ENCODE measurements around the gene ASTL. TPM values are rescaled to one million over a fixed set of nuclear protein-coding genes. Genes with fewer than 3 reads are reported as not detected.
A peak's percentile ranks its signal among the peaks of the same experiment; 100 is the strongest.

Gene ASTL
- total RNA-seq, 8 experiments from 2014 or later, result 0.14 to 0.57 (median 0.29) TPM; not detected in 5

GRCh38 chr2:96137321-96138178, 752 bp downstream of the ASTL start:
- in situ Hi-C loops (cut with MboI; ENCODE audit: low pct_unique_long_range_greater_than_20kb in 2 of 9, low sequenced_read_pairs in 9 of 9, unreplicated experiment in 9 of 9), result no loop called here
- peak in 1 of 8 experiments; percentile 2 for ATAC-seq (replicated peaks in 6 of 8)
- WGBS, 10 experiments, result 40 to 93% (median 77%) methylated on average over 1 to 8 of the region's 15 CpGs; no CpG with 5 or more reads in 2 of the 10 experiments
- Histone ChIP-seq H3K27ac (no peak overlapping the region), H3K4me1 (replicated peaks in 1 of 2) (no peaks in the 10 kb centered on the region), H3K4me3 (no peak overlapping the region)

- no peak overlapping the region for H3K27ac ChIP-seq
- ATAC-seq (replicated peaks in 6 of 8), result peak in 3 of 8 experiments; percentile 13 to 63 (median 50)
- H3K4me1 ChIP-seq (replicated peaks in 1 of 2), result no peaks in the 10 kb centered on the region
- H3K4me3 ChIP-seq, result no peak overlapping the region
- in situ Hi-C loops (cut with MboI; ENCODE audit: low pct_unique_long_range_greater_than_20kb in 2 of 9, low sequenced_read_pairs in 9 of 9, unreplicated experiment in 9 of 9), result no loop called here
- 40 to 83% (median 61%) methylated on average over 1 to 2 of the region's 8 CpGs; no CpG with 5 or more reads in 4 of the 10 experiments for WGBS, 10 experiments
These were observed 2.1 kb downstream of the ASTL start for GRCh38 chr2:96136129-96136720.

GRCh38 chr2:96135621-96136020, 2.7 kb downstream of the ASTL start:
- in situ Hi-C loops (cut with MboI; ENCODE audit: low pct_unique_long_range_greater_than_20kb in 2 of 9, low sequenced_read_pairs in 9 of 9, unreplicated experiment in 9 of 9), result no loop called here
- H3K4me1 ChIP-seq (replicated peaks in 1 of 2), result no peaks in the 10 kb centered on the region
- 27 to 67% methylated on average over 1 to 2 of the region's 5 CpGs; no CpG with 5 or more reads in 8 of the 10 experiments for WGBS, 10 experiments
- ATAC-seq (replicated peaks in 6 of 8), result no peak
- no peak overlapping the region for H3K27ac ChIP-seq
- no peak overlapping the region for H3K4me3 ChIP-seq

GRCh38 chr2:96135171-96135570, 3.1 kb downstream of the ASTL start:
- Histone ChIP-seq H3K4me1 (replicated peaks in 1 of 2) (no peaks in the 10 kb centered on the region), H3K27ac (no peak overlapping the region), H3K4me3 (no peak overlapping the region)
- no peak for ATAC-seq (replicated peaks in 6 of 8)
- WGBS, 10 experiments, result 60 to 100% (median 80%) methylated on average over 1 to 5 of the region's 9 CpGs; no CpG with 5 or more reads in 4 of the 10 experiments
- in situ Hi-C loops (cut with MboI; ENCODE audit: low pct_unique_long_range_greater_than_20kb in 2 of 9, low sequenced_read_pairs in 9 of 9, unreplicated experiment in 9 of 9), result no loop called here

- Histone ChIP-seq H3K4me1 (replicated peaks in 1 of 2) (no peaks in the 10 kb centered on the region), H3K4me3 (no peak overlapping the region), H3K27ac (no peak overlapping the region)
- 17 to 100% (median 78%) methylated on average over 1 to 4 of the region's 11 CpGs; no CpG with 5 or more reads in 4 of the 10 experiments for WGBS, 10 experiments
- in situ Hi-C loops (cut with MboI; ENCODE audit: low pct_unique_long_range_greater_than_20kb in 2 of 9, low sequenced_read_pairs in 9 of 9, unreplicated experiment in 9 of 9), result no loop called here
- no peak for ATAC-seq (replicated peaks in 6 of 8)
These were observed 3.9 kb downstream of the ASTL start for GRCh38 chr2:96134421-96134820.

- ATAC-seq (replicated peaks in 6 of 8), result no peak
- Histone ChIP-seq H3K4me1 (replicated peaks in 1 of 2) (no peaks in the 10 kb centered on the region), H3K27ac (no peak overlapping the region), H3K4me3 (no peak overlapping the region)
- in situ Hi-C loops (cut with MboI; ENCODE audit: low pct_unique_long_range_greater_than_20kb in 2 of 9, low sequenced_read_pairs in 9 of 9, unreplicated experiment in 9 of 9), result no loop called here
- WGBS, 10 experiments, result 50 to 88% (median 67%) methylated on average over 1 to 4 of the region's 26 CpGs; no CpG with 5 or more reads in 7 of the 10 experiments
These were observed 6.2 kb downstream of the ASTL start for GRCh38 chr2:96131813-96132745.

- in situ Hi-C loops (cut with MboI; ENCODE audit: low pct_unique_long_range_greater_than_20kb in 2 of 9, low sequenced_read_pairs in 9 of 9, unreplicated experiment in 9 of 9), result no loop called here
- no peak for ATAC-seq (replicated peaks in 6 of 8)
These were observed 7.0 kb downstream of the ASTL start for GRCh38 chr2:96131152-96131812.

GRCh38 chr2:96130483-96130882, 7.8 kb downstream of the ASTL start:
- Histone ChIP-seq H3K4me3 (no peak overlapping the region), H3K4me1 (replicated peaks in 1 of 2) (no peaks in the 10 kb centered on the region), H3K27ac (no peak overlapping the region)
- 69 to 100% (median 90%) methylated on average over 1 to 3 of the region's 4 CpGs; no CpG with 5 or more reads in 5 of the 10 experiments for WGBS, 10 experiments
- no peak for ATAC-seq (replicated peaks in 6 of 8)
- in situ Hi-C loops (cut with MboI; ENCODE audit: low pct_unique_long_range_greater_than_20kb in 2 of 9, low sequenced_read_pairs in 9 of 9, unreplicated experiment in 9 of 9), result no loop called here

More at GRCh38 chr2:96131152-96131812, 7.0 kb downstream of the ASTL start:
- Histone ChIP-seq H3K4me1 (replicated peaks in 1 of 2) (no peaks in the 10 kb centered on the region), H3K4me3 (no peak overlapping the region), H3K27ac (no peak overlapping the region)
- 64 to 100% (median 88%) methylated on average over 2 to 4 of the region's 10 CpGs; no CpG with 5 or more reads in 1 of the 10 experiments for WGBS, 10 experiments

- Histone ChIP-seq H3K4me3 (no peak overlapping the region), H3K27ac (no peak overlapping the region), H3K4me1 (replicated peaks in 1 of 2) (no peaks in the 10 kb centered on the region)
- in situ Hi-C loops (cut with MboI; ENCODE audit: low pct_unique_long_range_greater_than_20kb in 2 of 9, low sequenced_read_pairs in 9 of 9, unreplicated experiment in 9 of 9), result no loop called here
- 65 to 100% (median 77%) methylated on average over 2 to 5 of the region's 16 CpGs; no CpG with 5 or more reads in 4 of the 10 experiments for WGBS, 10 experiments
- ATAC-seq (replicated peaks in 6 of 8), result no peak
These were observed 8.7 kb downstream of the ASTL start for GRCh38 chr2:96129528-96130120.

- Histone ChIP-seq H3K4me3 (no peak overlapping the region), H3K27ac (no peak overlapping the region), H3K4me1 (replicated peaks in 1 of 2) (no peaks in the 10 kb centered on the region)
- 24 to 100% (median 72%) methylated on average over 1 to 6 of the region's 6 CpGs for WGBS, 10 experiments
- ATAC-seq (replicated peaks in 6 of 8), result peak in 3 of 8 experiments; percentile 29 to 80 (median 78)
- in situ Hi-C loops (cut with MboI; ENCODE audit: low pct_unique_long_range_greater_than_20kb in 2 of 9, low sequenced_read_pairs in 9 of 9, unreplicated experiment in 9 of 9), result no loop called here
These were observed 9.8 kb downstream of the ASTL start for GRCh38 chr2:96128456-96128855.

GRCh38 chr2:96124406-96125265, 13.7 kb downstream of the ASTL start:
- 40 to 100% (median 62%) methylated on average over 1 to 7 of the region's 14 CpGs; no CpG with 5 or more reads in 4 of the 10 experiments for WGBS, 10 experiments
- in situ Hi-C loops (cut with MboI; ENCODE audit: low pct_unique_long_range_greater_than_20kb in 2 of 9, low sequenced_read_pairs in 9 of 9, unreplicated experiment in 9 of 9), result loop anchor here in 2 of 9 experiments (25.0 kb wide), 1 partner anchor 112 kb away; no protein-coding TSS in a partner anchor
- no peaks in the 10 kb centered on the region for H3K4me1 ChIP-seq (replicated peaks in 1 of 2)
- H3K4me3 ChIP-seq, result no peak overlapping the region
- ATAC-seq (replicated peaks in 6 of 8), result no peak
- no peak overlapping the region for H3K27ac ChIP-seq
